ENCODE data around the gene ARFRP1.

Gene ARFRP1

DNA sequence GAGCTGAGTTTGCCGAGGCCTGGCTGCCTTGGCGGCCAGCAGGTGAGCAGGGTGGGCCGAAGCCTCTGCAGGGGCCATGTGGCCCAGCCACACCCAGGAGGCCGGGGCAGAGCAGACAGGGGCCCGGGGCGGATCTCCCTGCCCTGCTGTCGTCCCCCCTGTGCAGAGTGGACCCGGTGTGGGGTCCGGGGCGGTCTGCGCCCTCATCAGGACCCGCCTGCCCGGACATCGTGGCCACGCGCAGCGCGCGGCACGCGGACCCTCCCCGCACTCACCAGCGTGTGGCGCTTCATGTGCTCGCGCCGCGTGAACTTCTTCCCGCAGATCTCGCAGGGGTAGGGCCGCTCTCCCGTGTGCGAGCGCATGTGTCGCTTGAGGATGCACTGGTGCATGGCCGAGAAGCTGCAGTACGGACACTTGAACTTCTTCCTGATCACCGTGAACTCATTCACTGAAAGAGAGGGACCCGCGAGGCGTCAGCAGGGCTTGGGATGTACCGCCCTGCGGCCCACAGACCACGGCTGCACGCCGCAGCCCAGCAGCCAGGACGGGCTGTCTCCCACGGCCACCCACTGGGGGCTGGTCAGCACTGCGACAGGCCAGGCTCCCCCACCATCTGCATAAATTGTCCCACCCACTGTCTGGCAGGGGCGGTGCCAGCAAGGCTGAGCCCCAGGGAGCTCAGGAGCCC, 44.8 kb upstream of the ARFRP1 start:
- Mint-ChIP-seq H3K4me3 (no peak overlapping the region), H3K27me3 (ENCODE audit: low read depth, poor library complexity) (no peaks in the 10 kb centered on the region), H3K27ac (no peak overlapping the region), H3K9me3 (no peaks in the 10 kb centered on the region), H3K36me3 (ENCODE audit: low read depth) (peaks cover 36% of the 10 kb centered on the region), H3K4me1 (peaks cover 36% of the 10 kb centered on the region)
- DNase-seq = no peak
- TF ChIP-seq, protein P1, sequence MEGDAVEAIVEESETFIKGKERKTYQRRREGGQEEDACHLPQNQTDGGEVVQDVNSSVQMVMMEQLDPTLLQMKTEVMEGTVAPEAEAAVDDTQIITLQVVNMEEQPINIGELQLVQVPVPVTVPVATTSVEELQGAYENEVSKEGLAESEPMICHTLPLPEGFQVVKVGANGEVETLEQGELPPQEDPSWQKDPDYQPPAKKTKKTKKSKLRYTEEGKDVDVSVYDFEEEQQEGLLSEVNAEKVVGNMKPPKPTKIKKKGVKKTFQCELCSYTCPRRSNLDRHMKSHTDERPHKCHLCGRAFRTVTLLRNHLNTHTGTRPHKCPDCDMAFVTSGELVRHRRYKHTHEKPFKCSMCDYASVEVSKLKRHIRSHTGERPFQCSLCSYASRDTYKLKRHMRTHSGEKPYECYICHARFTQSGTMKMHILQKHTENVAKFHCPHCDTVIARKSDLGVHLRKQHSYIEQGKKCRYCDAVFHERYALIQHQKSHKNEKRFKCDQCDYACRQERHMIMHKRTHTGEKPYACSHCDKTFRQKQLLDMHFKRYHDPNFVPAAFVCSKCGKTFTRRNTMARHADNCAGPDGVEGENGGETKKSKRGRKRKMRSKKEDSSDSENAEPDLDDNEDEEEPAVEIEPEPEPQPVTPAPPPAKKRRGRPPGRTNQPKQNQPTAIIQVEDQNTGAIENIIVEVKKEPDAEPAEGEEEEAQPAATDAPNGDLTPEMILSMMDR (IDR thresholded peaks at IDR 0.05) = no peak

DNA sequence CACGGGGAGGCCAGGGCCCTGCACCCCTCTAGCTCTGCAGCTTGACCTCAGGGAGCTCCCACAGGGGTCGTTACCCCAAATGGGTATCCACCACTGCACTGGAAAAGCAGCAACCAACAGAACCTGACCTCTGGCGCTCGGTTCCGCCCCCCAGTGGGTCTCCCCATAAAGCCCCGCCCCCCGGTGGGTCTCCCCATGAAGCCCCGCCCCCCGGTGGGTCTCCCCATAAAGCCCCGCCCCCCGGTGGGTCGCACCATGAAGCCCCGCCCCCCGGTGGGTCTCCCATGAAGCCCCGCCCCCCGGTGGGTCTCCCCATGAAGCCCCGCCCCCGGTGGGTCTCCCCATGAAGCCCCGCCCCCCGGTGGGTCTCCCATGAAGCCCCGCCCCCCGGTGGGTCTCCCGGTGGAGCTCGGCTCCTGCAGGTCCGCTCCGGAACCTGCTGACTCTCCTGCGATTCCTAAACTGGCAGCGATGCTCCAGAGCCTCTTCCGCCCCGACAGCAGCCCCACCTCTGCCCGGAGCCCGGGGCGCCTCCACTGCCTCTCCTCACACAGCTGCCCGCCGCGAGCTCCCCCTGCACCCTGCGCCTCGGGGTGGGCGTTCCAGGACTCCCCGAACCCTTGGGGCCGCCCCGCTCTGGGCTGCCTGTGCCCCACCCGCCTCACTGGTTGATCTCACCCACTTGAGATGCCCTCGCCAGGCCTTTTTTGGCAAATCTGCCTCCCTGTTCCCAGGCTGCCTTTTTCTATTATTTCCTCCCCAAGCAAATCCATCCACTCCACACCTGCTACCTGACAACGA, 43.9 kb upstream of the ARFRP1 start:
- DNase-seq = peak; percentile 61
- TF ChIP-seq, protein P1 (IDR thresholded peaks at IDR 0.05) = no peak
- H3K36me3 Mint-ChIP-seq (ENCODE audit: low read depth) = peaks cover 31% of the 10 kb centered on the region
- no peak overlapping the region for H3K4me3 Mint-ChIP-seq
- no peaks in the 10 kb centered on the region for H3K9me3 Mint-ChIP-seq
- no peaks in the 10 kb centered on the region for H3K27me3 Mint-ChIP-seq (ENCODE audit: low read depth, poor library complexity)
- H3K27ac Mint-ChIP-seq = peak overlapping the region; percentile 71
- peaks cover 36% of the 10 kb centered on the region for H3K4me1 Mint-ChIP-seq

DNA sequence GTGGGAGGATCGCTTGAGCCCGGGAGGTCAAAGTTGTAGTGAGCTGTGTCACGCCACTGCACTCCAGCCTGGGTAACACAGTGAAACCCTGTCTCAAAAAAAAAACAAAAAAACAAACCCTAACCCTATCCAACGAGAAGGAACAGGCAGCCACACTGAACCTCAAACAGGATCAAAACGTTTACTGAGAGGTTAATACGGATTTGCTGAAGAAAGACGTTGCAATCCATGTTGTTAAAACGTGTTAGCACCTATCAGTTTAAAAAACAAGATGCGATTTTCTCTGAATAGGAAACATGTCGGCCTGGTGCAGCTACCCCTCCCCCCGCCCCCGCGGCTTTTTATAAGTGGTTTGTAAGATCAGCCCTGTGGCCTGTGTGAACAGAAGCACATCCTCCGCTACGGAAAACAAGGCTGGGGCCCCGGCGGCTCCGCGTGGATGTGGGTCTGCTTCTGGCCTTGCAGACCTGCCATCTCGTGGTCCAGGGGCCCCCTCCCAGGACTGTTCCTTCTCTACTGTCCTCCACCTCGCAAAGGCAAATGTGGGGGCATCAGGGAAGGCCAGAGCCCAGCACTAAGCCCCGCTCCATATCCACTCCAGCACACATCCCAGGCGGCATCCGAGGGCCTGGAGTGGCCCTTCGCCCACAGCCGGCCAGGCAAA, 43.2 kb upstream of the ARFRP1 start:
- TF ChIP-seq, protein P1 (IDR thresholded peaks at IDR 0.05) = no peak
- no peak for DNase-seq

DNA sequence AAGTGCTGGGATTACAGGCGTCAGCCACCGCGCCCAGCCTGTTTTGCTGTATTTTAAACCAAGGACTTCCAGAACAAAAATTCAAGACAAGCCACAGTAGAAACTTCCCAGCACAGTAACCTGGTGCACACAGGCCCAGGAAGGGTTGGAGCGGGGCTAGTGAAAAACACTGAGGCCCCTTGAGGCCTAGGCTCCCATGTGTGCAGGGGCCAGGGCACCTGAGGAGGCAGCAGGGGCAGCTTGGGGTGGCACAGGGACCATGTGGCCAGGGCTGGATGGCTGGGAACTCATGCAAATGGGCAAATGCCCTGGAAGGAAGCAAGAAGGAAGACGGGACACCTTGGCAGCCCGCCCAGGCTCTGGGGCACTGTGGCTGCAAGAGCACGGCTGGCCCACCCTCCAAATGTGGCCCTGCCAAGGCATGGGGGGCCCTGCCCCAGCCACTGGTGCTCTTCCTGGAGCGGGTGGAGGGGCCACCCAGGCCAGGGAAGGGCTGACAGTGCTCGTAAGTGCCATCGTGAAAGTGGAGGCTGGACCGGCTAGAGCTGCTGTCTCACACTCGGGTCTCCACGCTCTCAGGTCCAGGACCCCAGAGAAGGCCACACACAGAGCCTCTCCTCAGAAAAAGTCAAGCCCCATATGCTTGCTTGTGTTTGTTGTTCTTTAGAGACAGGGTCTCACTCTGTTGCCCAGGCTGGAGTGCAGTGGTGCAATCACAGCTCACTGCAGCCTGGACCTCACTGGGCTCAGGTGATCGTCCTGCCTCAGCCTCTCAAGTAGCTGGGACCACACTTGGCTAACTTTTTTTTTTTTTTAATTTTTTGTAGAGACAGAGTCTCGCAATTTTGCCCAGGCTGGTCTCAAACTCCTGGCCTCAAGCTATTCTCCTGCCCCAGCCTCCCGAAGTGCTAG, 42.1 kb upstream of the ARFRP1 start:
- DNase-seq = no peak
- TF ChIP-seq, protein P1 (IDR thresholded peaks at IDR 0.05) = no peak
- Mint-ChIP-seq H3K27me3 (ENCODE audit: low read depth, poor library complexity) (no peaks in the 10 kb centered on the region), H3K4me3 (no peak overlapping the region), H3K4me1 (peaks cover 24% of the 10 kb centered on the region), H3K27ac (no peak overlapping the region), H3K9me3 (no peaks in the 10 kb centered on the region), H3K36me3 (ENCODE audit: low read depth) (peaks cover 20% of the 10 kb centered on the region)

More for the DNA sequence above, 43.2 kb upstream of the ARFRP1 start:
- no peaks in the 10 kb centered on the region for H3K9me3 Mint-ChIP-seq
- H3K4me3 Mint-ChIP-seq = no peak overlapping the region
- no peaks in the 10 kb centered on the region for H3K27me3 Mint-ChIP-seq (ENCODE audit: low read depth, poor library complexity)
- H3K4me1 Mint-ChIP-seq = peaks cover 34% of the 10 kb centered on the region
- no peak overlapping the region for H3K27ac Mint-ChIP-seq
- H3K36me3 Mint-ChIP-seq (ENCODE audit: low read depth) = peaks cover 26% of the 10 kb centered on the region

DNA sequence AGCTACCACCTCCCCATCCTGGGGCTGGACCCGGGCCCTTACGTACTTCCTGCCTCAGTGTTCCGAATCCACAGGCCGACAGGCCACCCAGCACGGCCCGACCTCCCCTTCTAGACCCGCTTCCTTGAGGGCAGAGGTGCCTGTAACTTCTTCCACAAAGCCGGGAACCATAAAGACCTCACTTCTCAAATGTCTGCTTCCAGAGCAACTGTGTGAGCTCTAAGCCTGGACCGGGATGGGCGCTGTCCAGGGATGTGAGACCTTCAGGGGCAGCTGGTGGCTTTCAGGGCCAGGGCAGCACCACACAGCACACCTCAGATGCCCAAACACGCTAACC, 41.1 kb upstream of the ARFRP1 start:
- Mint-ChIP-seq H3K9me3 (no peaks in the 10 kb centered on the region), H3K36me3 (ENCODE audit: low read depth) (peaks cover 16% of the 10 kb centered on the region), H3K4me1 (peaks cover 19% of the 10 kb centered on the region), H3K27ac (peak overlapping the region; percentile 39), H3K27me3 (ENCODE audit: low read depth, poor library complexity) (no peaks in the 10 kb centered on the region), H3K4me3 (no peak overlapping the region)
- DNase-seq = no peak
- TF ChIP-seq, protein P1 (IDR thresholded peaks at IDR 0.05) = no peak

Measured in nephron progenitor cell (in vitro differentiated cells).